Astrocyte (in vitro differentiated cells and primary cell): ENCODE data around the gene SPNS3.

ENCODE experiments used
- CTCF ChIP-seq: IDR thresholded peaks from 2 replicates; pipeline ENCODE4 v1.5.1; 2011; ENCODE audit warnings: low read depth, mild to moderate bottlenecking, inconsistent platforms, low read length, moderate library complexity; ENCODE audit not compliant: insufficient read depth
- EZH2 ChIP-seq: IDR thresholded peaks from 2 replicates; pipeline ENCODE4 v1.6.1; 2012; ENCODE audit warnings: mild to moderate bottlenecking, low read length, inconsistent platforms; ENCODE audit not compliant: insufficient read depth

GRCh38 chr17:4405699-4406098 is 28.0 kb upstream of the SPNS3 start:
- TF ChIP-seq CTCF (no peak), EZH2 (no peak)
